ENCODE data around the gene SERPINB13. TPM values are rescaled to one million over a fixed set of nuclear protein-coding genes. Genes with fewer than 3 reads are reported as not detected.
A peak's percentile ranks its signal among the peaks of the same experiment; 100 is the strongest.

Gene SERPINB13
- total RNA-seq, 2 donors from 2014 or later: not detected

DNA sequence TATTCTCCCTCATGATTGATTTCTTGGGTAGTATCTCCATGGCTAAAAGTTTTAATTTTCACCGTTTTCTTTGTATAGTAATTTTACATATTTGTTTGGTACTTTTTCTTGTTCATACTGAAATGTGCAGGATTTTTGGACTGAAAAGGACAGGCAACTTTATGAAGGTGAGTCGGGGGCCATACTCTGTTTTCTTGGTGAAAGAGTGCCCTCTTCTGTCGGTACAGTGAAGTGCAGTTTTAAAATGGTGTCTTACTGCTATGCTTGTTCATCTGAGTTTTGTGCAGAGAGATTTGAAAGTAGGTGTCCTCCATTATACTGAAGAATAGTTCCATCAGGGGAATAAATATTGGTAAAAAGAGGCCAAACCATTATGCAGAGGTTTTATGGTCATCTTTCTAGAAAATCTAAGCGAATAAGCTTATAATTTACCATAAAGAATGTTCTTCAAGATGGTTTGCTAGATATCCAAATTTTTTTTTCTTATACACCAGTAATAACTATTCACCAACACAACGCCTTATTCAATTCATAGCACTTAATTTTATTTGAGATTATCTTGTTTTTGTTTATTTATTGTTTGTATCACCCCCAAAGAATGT, 8.7 kb upstream of the SERPINB13 start:
- no peak overlapping the region for H3K27ac Mint-ChIP-seq
- H3K36me3 Mint-ChIP-seq: no peaks in the 10 kb centered on the region
- ATAC-seq (no peak), DNase-seq (ENCODE audit: low spot score in 2 of 2) (peak in 1 of 2 donors; percentile 44)
- H3K9me3 Mint-ChIP-seq: no peaks in the 10 kb centered on the region

DNA sequence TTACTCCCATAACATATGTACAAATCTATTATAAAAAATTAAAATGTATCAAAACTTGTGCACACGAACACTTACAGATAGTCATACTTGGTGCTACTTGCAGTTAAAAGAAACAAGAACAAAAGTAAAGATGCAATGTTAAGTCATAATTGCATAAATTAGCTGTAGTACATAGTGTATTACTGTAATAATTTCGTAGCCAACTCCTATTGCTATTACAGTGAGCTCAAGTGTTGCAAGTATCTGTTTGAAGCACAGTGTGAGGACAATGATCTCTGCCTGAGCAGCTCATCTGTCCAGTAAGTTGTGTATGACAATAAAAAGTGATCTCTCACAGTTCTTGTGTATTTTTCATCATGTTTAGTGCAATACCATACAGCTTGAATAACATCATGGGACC, 7.5 kb upstream of the SERPINB13 start:
- Mint-ChIP-seq H3K9me3 (no peaks in the 10 kb centered on the region), H3K36me3 (no peaks in the 10 kb centered on the region), H3K27ac (no peak overlapping the region)
- DNase-seq (ENCODE audit: low spot score in 2 of 2): no peak
- no peak for ATAC-seq

DNA sequence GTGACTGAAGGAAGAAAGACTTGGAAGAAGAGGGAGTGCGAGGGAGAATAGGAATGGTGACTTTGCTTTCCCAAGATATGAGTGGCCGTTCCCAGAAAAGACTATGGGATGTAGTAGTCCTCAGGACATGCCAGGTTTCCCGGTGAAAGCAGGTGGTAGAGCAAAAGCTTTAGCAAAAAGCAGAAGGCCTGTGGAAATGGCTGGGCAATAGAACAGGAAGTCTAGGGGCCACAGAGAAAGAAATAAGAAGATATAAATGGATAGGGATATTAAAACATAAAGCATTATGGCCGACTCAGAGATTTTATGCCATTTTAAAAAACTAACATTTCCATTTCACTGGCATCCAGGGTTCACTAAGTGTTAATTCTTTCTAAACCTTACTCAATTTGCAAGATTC, 1.2 kb upstream of the SERPINB13 start:
- no peak for ATAC-seq
- no peaks in the 10 kb centered on the region for H3K36me3 Mint-ChIP-seq
- no peak for DNase-seq (ENCODE audit: low spot score in 2 of 2)

DNA sequence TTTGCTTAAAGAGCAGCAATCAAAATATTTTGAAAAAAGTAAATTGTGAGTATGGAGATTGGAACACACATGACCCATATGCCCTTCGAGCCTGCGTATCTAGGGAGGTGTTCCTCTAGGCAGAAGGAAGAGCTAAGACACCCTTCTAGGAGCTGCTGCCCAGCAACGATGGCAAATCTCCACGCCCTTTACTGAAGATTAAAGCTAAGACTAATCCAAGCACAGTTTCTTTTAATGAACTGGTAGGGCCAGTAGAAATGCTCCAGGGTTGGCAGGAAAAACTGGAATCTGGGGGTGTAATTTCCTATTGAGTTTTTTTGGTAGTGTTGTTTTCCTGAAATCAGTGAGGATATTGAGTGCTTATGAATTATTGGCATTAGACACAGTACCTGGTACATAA, 712 bp upstream of the SERPINB13 start:
- DNase-seq (ENCODE audit: low spot score in 2 of 2) (no peak), ATAC-seq (no peak)
- Mint-ChIP-seq H3K36me3 (no peaks in the 10 kb centered on the region), H3K9me3 (no peaks in the 10 kb centered on the region), H3K27ac (no peak overlapping the region)

More for the DNA sequence above, 1.2 kb upstream of the SERPINB13 start:
- no peaks in the 10 kb centered on the region for H3K9me3 Mint-ChIP-seq
- no peak overlapping the region for H3K27ac Mint-ChIP-seq

DNA sequence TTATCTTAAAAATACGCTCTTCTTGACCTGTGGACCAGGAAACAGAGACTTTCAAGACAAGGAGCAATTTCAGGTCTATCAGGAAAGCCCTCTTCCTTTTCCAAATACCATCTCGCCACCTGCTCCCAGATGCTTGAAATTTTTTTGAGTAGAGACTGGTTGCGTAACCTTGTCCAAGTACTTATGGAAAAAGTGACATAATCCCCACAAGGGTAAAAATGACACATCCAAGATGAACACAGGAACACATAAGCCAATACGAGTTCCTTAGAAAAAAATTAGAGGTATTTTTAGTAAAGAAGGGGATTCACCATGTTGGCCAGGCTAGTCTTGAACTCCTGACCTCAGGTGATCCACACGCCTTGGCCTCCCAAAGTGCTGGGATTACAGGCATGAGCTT, 1.8 kb downstream of the SERPINB13 start:
- H3K36me3 Mint-ChIP-seq: no peaks in the 10 kb centered on the region
- no peak overlapping the region for H3K27ac Mint-ChIP-seq
- no peaks in the 10 kb centered on the region for H3K9me3 Mint-ChIP-seq
- DNase-seq (ENCODE audit: low spot score in 2 of 2) (no peak), ATAC-seq (no peak)

DNA sequence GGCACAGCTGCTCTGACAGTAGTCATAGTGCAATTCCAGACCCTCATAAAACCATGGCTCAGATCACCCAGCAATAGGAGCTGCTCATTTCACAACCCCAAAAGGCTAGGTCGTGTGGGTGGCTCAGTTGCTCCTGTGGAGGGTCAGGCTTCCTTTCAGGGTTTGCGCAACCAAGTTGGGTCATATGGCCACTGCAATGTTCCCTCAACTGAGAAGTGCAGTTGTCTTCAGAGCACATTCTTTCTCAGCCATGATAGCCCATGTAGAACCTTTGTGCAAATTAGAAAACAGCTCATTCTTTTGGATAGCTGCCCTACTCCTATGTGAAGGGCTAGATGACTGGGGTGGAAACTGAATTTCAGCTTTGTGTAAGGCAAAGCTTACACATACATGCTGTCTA, 3.2 kb downstream of the SERPINB13 start:
- no peak for DNase-seq (ENCODE audit: low spot score in 2 of 2)

DNA sequence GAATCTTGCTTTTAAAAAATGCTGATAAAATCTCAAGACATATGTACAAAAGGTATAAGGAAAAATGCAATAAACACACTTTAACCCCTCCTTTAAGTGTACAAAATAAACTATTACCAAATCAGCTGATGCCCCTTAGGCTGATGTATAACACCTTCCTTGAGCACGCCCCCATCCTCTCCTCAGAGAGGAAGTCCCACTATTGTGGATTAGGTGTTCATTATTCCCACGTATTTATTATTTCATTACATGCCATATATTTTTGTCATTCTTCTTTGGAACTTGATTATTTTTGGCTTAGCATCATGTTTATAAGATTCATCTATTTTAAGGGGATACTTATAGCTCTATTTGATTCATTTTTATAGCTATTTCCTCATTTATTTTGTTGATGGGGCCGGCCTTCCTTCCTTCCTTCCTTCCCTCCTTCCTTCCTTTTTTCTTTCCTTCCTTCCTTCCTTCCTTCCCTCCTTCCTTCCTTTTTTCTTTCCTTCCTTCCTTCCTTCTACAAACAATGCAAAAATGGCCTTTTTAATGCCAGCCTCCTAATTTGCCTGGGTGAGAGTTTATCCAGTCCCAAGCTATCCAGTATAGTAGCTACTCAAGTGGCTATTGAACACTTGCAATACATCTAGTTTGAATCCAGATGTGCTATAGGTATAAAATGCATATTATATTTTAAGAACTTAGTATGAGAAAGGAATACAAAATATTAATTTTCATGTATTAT, 4.0 kb downstream of the SERPINB13 start:
- no peak for ATAC-seq

More for the DNA sequence above, 3.2 kb downstream of the SERPINB13 start:
- ATAC-seq: no peak
- Mint-ChIP-seq H3K36me3 (no peaks in the 10 kb centered on the region), H3K27ac (no peak overlapping the region), H3K9me3 (no peaks in the 10 kb centered on the region)

DNA sequence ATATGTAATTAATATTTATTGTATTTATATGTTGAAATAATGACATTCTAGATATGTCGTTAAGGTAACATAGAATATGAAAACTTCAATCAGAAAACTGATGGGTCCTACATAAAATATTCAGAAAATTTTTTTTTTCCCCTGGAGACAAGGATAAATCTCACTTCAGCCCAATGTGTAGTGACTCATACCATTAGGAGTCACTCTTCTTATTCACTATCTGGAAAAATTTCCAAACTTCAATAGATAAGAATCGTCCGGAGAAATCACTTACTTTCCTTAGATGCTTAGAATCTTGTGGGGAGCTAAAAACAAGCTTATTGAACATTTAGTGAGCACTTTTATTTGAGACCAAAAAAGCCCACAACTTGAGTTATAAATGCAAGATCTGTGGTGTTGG, 4.6 kb downstream of the SERPINB13 start:
- H3K9me3 Mint-ChIP-seq: no peaks in the 10 kb centered on the region
- ATAC-seq (no peak), DNase-seq (ENCODE audit: low spot score in 2 of 2) (no peak)
- H3K36me3 Mint-ChIP-seq: no peaks in the 10 kb centered on the region
- H3K27ac Mint-ChIP-seq: no peak overlapping the region

More for the DNA sequence above, 4.0 kb downstream of the SERPINB13 start:
- no peaks in the 10 kb centered on the region for H3K36me3 Mint-ChIP-seq
- no peaks in the 10 kb centered on the region for H3K9me3 Mint-ChIP-seq
- H3K27ac Mint-ChIP-seq: peak overlapping the region in 1 of 2 donors; percentile 52
- no peak for DNase-seq (ENCODE audit: low spot score in 2 of 2)

DNA sequence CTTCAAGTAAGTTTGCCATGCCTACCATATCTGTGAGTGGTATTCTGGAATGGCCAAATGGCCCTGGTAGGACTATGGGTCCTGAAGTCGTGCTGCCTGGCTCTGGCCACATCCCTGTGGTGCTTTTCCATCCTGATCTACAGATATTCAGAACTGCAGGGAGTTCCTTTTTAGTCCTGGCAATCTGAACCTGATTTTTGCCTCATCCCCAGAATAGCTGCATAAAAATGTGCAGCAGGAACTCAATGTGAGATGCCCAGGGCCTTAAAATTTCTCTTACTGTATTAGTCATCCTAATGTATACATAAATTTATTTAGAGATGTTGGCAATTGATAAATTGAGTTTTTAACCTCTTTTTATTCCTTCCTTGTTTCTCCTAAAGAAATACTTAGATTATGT, 5.3 kb downstream of the SERPINB13 start:
- H3K27ac Mint-ChIP-seq: no peak overlapping the region
- no peaks in the 10 kb centered on the region for H3K9me3 Mint-ChIP-seq
- DNase-seq (ENCODE audit: low spot score in 2 of 2) (no peak), ATAC-seq (no peak)
- no peaks in the 10 kb centered on the region for H3K36me3 Mint-ChIP-seq

DNA sequence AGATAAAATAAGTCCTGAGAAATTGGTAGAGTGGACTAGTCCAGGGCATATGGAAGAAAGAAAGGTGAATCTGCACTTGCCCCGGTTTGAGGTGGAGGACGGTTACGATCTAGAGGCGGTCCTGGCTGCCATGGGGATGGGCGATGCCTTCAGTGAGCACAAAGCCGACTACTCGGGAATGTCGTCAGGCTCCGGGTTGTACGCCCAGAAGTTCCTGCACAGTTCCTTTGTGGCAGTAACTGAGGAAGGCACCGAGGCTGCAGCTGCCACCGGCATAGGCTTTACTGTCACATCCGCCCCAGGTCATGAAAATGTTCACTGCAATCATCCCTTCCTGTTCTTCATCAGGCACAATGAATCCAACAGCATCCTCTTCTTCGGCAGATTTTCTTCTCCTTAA, 9.8 kb downstream of the SERPINB13 start:
- Mint-ChIP-seq H3K9me3 (no peaks in the 10 kb centered on the region), H3K36me3 (no peaks in the 10 kb centered on the region), H3K27ac (no peak overlapping the region)
- DNase-seq (ENCODE audit: low spot score in 2 of 2) (no peak), ATAC-seq (no peak)

DNA sequence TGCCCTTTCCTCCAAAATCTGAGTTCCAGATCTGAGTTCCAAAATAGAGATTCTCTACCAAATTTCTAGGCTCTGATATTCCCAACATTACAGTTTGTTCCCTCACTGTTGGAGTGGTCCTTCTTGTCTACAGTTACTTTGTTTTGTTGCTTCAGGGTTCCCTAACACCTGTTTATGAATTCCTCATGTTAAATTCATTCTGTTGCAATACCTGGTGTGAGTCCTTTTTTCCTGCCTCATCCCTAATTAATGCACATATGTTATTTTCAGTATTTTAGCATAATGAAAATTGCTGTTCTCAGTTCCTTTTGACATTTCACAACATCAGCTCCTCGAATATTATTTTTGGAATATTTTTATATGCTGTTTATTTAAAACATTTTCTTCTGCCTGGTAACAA, 16.2 kb downstream of the SERPINB13 start:
- DNase-seq (ENCODE audit: low spot score in 2 of 2) (no peak), ATAC-seq (no peak)
- H3K27ac Mint-ChIP-seq: no peak overlapping the region
- H3K36me3 Mint-ChIP-seq: no peaks in the 10 kb centered on the region
- H3K9me3 Mint-ChIP-seq: no peaks in the 10 kb centered on the region

DNA sequence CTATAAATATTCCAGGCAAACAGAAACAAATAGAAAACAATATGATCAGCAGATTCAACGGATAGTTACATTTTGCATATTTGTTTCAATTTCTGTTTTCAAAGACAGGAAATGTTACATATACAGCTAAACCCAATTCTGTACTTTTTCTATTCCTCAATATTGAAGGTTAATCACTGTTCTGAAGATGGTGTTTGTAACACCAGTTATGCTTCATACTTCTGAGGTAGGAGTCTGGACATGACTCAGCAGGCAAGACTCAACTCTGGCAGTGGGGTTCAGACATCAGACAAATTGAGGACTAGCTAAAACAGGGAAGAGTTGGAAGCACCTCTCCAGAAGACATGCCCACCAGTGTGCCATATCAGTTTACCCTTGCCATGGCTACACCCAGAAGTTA, 16.6 kb downstream of the SERPINB13 start:
- H3K9me3 Mint-ChIP-seq: no peaks in the 10 kb centered on the region
- no peak overlapping the region for H3K27ac Mint-ChIP-seq
- DNase-seq (ENCODE audit: low spot score in 2 of 2): no peak
- ATAC-seq: no peak
- H3K36me3 Mint-ChIP-seq: no peaks in the 10 kb centered on the region

DNA sequence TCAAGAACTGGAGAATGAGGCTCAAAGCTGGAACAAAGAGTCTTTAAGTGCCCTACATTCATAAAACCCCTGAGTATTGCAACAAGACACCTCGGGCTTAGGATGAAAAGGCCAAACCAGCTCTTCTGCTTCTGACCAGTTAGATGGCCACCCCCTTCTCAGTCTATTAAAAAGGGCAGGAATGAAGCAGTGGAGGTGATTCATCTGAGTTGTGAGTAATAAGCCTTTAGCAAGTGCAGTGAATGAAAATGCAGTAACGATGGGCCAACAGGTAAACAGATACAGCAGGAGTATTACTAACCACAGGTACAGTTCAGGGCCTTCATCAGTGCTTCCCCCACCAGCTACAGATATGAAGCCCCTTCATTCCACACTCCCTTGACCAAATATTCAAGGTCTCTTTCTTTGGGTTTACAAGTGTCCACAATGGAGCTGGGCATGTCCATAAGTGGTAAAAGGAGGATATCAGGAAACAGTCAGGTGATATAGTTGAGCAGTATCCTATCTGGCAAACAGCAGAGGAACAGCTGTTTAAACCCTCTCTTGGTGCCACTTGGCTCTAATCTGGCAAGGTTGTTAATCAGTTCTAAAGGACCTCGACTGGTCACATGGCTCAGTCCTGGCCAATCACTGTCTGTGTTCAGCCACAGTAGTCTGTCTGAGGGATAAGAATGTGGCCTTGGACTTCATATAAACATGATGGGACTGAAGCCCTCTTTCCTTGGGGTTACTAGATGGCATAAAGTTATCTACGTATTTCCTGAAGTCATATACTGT, 17.8 kb downstream of the SERPINB13 start:
- ATAC-seq (no peak), DNase-seq (ENCODE audit: low spot score in 2 of 2) (no peak)
- Mint-ChIP-seq H3K27ac (no peak overlapping the region), H3K9me3 (no peaks in the 10 kb centered on the region), H3K36me3 (no peaks in the 10 kb centered on the region)

DNA sequence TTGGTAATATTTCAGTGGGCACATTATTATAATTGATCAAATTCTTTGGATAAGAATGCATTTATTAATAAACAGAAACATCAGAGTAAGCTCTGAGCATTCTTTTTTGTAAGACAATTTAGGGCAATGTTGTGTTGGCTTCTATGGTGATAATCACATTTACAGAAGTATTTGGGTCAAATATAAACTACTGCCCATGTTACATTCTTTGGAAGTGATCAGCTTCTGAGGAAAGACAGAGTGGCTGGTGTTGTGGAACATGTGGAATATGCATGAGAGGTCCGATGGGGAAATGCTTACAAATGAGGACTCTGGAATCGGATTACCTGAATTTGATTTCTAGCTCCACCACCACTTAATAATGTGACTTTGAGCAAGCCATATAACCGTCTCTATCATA, 19.4 kb downstream of the SERPINB13 start:
- no peaks in the 10 kb centered on the region for H3K36me3 Mint-ChIP-seq
- no peaks in the 10 kb centered on the region for H3K9me3 Mint-ChIP-seq
- DNase-seq (ENCODE audit: low spot score in 2 of 2) (no peak), ATAC-seq (no peak)
- H3K27ac Mint-ChIP-seq: no peak overlapping the region

DNA sequence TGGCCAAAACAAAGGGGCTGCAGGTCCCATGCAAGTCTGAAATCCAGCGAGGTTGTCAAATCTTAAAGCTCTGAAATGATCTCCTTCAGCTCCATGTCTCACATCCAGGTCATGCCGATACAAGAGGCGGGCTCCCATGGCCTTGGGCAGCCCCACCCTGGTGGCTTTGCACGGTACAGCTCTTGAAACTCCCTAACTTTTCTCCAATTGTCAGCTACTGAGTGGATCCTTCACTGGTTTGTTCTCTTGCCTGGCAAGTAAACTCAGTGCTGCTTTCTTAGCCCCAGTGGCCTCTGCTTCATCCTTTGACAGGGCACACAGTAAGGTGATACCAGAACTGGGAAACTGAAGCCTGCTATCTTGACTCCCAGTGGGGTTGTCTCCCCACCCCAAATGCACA, 26.3 kb downstream of the SERPINB13 start:
- H3K9me3 Mint-ChIP-seq: no peaks in the 10 kb centered on the region
- ATAC-seq (no peak), DNase-seq (ENCODE audit: low spot score in 2 of 2) (no peak)
- no peak overlapping the region for H3K27ac Mint-ChIP-seq
- H3K36me3 Mint-ChIP-seq: no peaks in the 10 kb centered on the region

DNA sequence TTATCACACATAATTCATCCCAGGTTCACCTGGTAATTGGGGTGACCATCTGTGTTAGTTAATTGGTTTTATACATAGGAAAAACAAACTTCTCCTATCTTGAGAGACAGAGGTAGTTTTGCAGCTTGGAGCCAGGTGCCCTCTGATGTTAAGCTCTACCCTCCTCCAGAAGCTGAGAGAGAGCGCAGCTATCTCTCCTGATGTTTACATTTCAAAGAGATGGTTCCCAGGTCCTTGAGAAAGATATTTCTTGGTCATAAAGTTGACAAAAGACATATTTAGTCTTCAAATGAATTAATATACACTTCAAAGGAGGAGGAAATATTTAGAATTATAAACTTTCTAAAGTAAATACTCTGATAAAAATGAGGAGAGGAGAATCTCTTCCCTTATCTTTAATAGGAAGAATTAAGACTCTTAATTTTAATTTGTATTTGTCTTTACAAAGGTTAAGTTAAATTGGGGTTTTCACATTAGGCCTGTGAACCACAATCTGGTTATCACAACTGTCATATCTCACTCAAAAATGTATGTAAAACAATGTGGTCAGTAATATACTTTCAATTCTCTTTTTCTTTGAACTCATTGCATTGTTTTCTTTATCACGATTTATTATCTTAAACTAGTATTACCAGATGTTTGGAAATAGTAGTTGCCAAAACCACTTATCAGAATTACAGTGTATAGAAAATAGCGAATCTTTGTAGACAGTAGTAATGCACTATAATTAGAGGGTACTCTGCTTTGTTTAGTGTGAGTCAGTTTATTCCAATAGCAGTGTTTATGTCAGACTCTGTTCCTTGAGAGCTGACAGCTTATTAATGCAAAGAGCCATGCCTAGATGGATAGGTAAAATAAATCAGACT, 30.1 kb downstream of the SERPINB13 start:
- H3K36me3 Mint-ChIP-seq: no peaks in the 10 kb centered on the region
- ATAC-seq (no peak), DNase-seq (ENCODE audit: low spot score in 2 of 2) (no peak)
- H3K9me3 Mint-ChIP-seq: peaks cover 0 to 8% of the 10 kb centered on the region in 2 donors
- no peak overlapping the region for H3K27ac Mint-ChIP-seq

DNA sequence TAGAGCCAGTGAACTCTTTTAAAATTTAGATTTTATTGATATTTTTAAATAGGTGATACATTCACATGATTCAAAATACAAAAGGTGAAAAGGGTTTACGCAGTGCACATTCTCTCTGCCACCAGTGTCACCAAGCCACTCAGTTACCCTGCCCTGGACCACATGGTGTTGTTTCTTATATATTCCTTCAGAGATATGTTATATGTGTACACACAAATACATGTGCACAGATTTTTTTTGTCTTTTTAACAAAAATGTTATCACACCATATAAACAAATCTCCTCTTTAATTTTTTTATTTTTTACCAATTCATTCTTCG, 30.7 kb downstream of the SERPINB13 start:
- ATAC-seq: no peak

More for the DNA sequence above, 30.7 kb downstream of the SERPINB13 start:
- Mint-ChIP-seq H3K36me3 (no peaks in the 10 kb centered on the region), H3K9me3 (peaks cover 0 to 8% of the 10 kb centered on the region in 2 donors), H3K27ac (no peak overlapping the region)
- DNase-seq (ENCODE audit: low spot score in 2 of 2): no peak
